ENCODE results near the gene NT5C.

GRCh38 chr17:75181110-75181509 is 49.6 kb upstream of the NT5C start:
- TF ChIP-seq YY1 (IDR thresholded peaks at IDR 0.05; ENCODE audit: extremely low read depth, insufficient replicate concordance, low read depth, low read length) (no peak), POLR2A (IDR thresholded peaks at IDR 0.05; ENCODE audit: borderline replicate concordance, extremely low read depth, insufficient read depth, insufficient read length) (no peak)
- TF ChIP-seq, protein P1, sequence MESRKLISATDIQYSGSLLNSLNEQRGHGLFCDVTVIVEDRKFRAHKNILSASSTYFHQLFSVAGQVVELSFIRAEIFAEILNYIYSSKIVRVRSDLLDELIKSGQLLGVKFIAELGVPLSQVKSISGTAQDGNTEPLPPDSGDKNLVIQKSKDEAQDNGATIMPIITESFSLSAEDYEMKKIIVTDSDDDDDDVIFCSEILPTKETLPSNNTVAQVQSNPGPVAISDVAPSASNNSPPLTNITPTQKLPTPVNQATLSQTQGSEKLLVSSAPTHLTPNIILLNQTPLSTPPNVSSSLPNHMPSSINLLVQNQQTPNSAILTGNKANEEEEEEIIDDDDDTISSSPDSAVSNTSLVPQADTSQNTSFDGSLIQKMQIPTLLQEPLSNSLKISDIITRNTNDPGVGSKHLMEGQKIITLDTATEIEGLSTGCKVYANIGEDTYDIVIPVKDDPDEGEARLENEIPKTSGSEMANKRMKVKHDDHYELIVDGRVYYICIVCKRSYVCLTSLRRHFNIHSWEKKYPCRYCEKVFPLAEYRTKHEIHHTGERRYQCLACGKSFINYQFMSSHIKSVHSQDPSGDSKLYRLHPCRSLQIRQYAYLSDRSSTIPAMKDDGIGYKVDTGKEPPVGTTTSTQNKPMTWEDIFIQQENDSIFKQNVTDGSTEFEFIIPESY (IDR thresholded peaks at IDR 0.05; ENCODE audit: extremely low read depth, insufficient replicate concordance, low read length) = no peak

All from HCT116 (cell line).